NCI-H128 (cell line): ENCODE data around the gene PRPF38B.
A peak's percentile ranks its signal among the peaks of the same experiment; 100 is the strongest.

Experiments used
- DNase-seq: peaks from one replicate; lab custom pipeline; 2025; ENCODE audit not compliant: unreplicated experiment; lab: John Stamatoyannopoulos, UW

The PRPF38B gene

GRCh38 chr1:108717774-108718316, 25.7 kb downstream of the PRPF38B start:
- no peak for DNase-seq

- no peak for DNase-seq
Observed at GRCh38 chr1:108718927-108719655, 27.0 kb downstream of the PRPF38B start.

- no peak for DNase-seq
Observed at GRCh38 chr1:108719656-108720435, 27.7 kb downstream of the PRPF38B start.

- DNase-seq, result no peak
Observed at GRCh38 chr1:108722292-108722691, 30.2 kb downstream of the PRPF38B start.

- no peak for DNase-seq
Observed at GRCh38 chr1:108725906-108726305, 33.8 kb downstream of the PRPF38B start.

- DNase-seq, result no peak
Observed at GRCh38 chr1:108728327-108728923, 36.3 kb downstream of the PRPF38B start.

- DNase-seq, result no peak
Observed at GRCh38 chr1:108729481-108729880, 37.4 kb downstream of the PRPF38B start.

GRCh38 chr1:108732398-108732797, 40.3 kb downstream of the PRPF38B start:
- DNase-seq, result no peak

GRCh38 chr1:108734171-108734865, 42.2 kb downstream of the PRPF38B start:
- DNase-seq, result no peak

GRCh38 chr1:108742253-108742652, 50.1 kb downstream of the PRPF38B start:
- no peak for DNase-seq

GRCh38 chr1:108745980-108746381, 53.9 kb downstream of the PRPF38B start:
- no peak for DNase-seq

- peak; percentile 95 for DNase-seq
Observed at GRCh38 chr1:108746382-108747170, 54.5 kb downstream of the PRPF38B start, which contains the start of gene STXBP3. Gene STXBP3 (plus strand): TSS chr1:108746674. CDS start chr1:108746738, 64 bp downstream.

- DNase-seq, result peak; percentile 32
Observed at GRCh38 chr1:108747171-108747850, 55.2 kb downstream of the PRPF38B start.

- no peak for DNase-seq
Observed at GRCh38 chr1:108747898-108748297, 55.8 kb downstream of the PRPF38B start.

- DNase-seq, result no peak
Observed at GRCh38 chr1:108749081-108749480, 57.0 kb downstream of the PRPF38B start.

GRCh38 chr1:108750476-108751181, 58.5 kb downstream of the PRPF38B start:
- no peak for DNase-seq
